Sigmoid colon (tissue), 3 donors: ENCODE results near the gene AIMP2.

ENCODE experiments used
- POLR2A ChIP-seq, 2 donors: fragments of 450-650 bp; IDR thresholded peaks; one replicate each; pipeline ENCODE4 v1.6.1; 2016; ENCODE audit warnings: antibody characterized with exemption in 2 of 2, mild to moderate bottlenecking in 2 of 2, moderate library complexity in 2 of 2
- TF ChIP-seq, protein P1 (sequence below), 4 experiments: fragments of 450-650 bp in 3 of 4; fragments of 200-600 bp in 1 of 4; IDR thresholded peaks; one replicate each; pipeline ENCODE4 v1.5.1; 2016 to 2019; ENCODE audit warnings: antibody characterized with exemption in 4 of 4, mild to moderate bottlenecking in 3 of 4, moderate library complexity in 2 of 4

DNA sequence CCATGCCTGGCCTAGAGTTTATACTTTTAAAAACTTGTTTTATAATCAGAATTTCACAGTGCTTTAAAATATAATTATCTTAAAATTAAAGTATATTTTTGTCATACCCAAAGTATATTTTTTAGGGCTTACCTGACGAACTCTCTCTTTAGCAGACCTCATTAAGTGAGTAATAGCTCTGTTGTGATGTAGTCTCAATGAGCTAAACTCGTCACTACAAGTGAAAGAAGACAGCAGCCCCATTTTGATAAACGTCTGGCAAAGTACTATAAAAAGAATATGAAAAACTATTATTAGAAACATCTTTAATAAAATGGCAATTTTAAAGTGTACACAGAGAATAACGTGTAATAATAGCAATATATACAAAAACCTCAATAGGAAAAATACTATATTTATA, 40.7 kb downstream of the AIMP2 start:
- TF ChIP-seq, protein P1, sequence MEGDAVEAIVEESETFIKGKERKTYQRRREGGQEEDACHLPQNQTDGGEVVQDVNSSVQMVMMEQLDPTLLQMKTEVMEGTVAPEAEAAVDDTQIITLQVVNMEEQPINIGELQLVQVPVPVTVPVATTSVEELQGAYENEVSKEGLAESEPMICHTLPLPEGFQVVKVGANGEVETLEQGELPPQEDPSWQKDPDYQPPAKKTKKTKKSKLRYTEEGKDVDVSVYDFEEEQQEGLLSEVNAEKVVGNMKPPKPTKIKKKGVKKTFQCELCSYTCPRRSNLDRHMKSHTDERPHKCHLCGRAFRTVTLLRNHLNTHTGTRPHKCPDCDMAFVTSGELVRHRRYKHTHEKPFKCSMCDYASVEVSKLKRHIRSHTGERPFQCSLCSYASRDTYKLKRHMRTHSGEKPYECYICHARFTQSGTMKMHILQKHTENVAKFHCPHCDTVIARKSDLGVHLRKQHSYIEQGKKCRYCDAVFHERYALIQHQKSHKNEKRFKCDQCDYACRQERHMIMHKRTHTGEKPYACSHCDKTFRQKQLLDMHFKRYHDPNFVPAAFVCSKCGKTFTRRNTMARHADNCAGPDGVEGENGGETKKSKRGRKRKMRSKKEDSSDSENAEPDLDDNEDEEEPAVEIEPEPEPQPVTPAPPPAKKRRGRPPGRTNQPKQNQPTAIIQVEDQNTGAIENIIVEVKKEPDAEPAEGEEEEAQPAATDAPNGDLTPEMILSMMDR (IDR thresholded peaks at IDR 0.05), result no peak
- no peak for TF ChIP-seq POLR2A (IDR thresholded peaks at IDR 0.05)
